ENCODE measurements around the gene FAHD1. TPM values are rescaled to one million over a fixed set of nuclear protein-coding genes. Genes with fewer than 3 reads are reported as not detected.
A peak's percentile ranks its signal among the peaks of the same experiment; 100 is the strongest.

The FAHD1 gene
- total and polyA plus RNA-seq, 4 experiments from 2014 or later = 7.8 to 23.2 (median 15.9) TPM

- ChIA-PET POLR2A (ENCODE audit: partially characterized antibody) (interaction anchor here (4.5 to 6.7 kb wide), 2 partner anchors 11 to 74 kb away, joined by 56 to 185 read pairs; partner anchors contain the start of genes EME2, MAPK8IP3, MRPS34 and NME3), CTCF (ENCODE audit: partially characterized antibody) (no interaction called here)
- DNase-seq = peak in 1 of 5 donors; percentile 10
- Mint-ChIP-seq H3K36me3 (peaks cover 0 to 23% of the 10 kb centered on the region in 2 donors), H3K27me3 (no peaks in the 10 kb centered on the region), H3K4me1 (peaks cover 14 to 44% (median 30%) of the 10 kb centered on the region in 4 donors), H3K9me3 (peaks cover 0 to 3% (median 0%) of the 10 kb centered on the region in 8 donors), H3K4me3 (peak overlapping the region in 7 of 8 donors; percentile 21 to 85 (median 63)), H3K27ac (peak overlapping the region in 3 of 7 donors; percentile 81 to 94 (median 91))
- Histone ChIP-seq H3K9me3 (ENCODE audit: control insufficient read depth in 1 of 2, low read length in 2 of 2) (no peaks in the 10 kb centered on the region), H3K27ac (ENCODE audit: low read depth, low read length) (no peak overlapping the region), H3K4me1 (ENCODE audit: insufficient read depth, low read length) (peaks cover 39% of the 10 kb centered on the region), H3K27me3 (ENCODE audit: insufficient read depth, low read length) (no peaks in the 10 kb centered on the region), H3K36me3 (ENCODE audit: insufficient read depth, low read length) (peaks cover 22% of the 10 kb centered on the region), H3K4me3 (ENCODE audit: low read length in 2 of 2) (no peak overlapping the region)
- intact Hi-C loops (cut with micrococcal nuclease) = no loop called here
These were observed 46.3 kb upstream of the FAHD1 start for GRCh38 chr16:1780677-1781072.

GRCh38 chr16:1781254-1781653 lies 45.8 kb upstream of the FAHD1 start:
- intact Hi-C loops (cut with micrococcal nuclease) = no loop called here
- H3K27me3 ChIP-seq (ENCODE audit: insufficient read depth, low read length) = no peaks in the 10 kb centered on the region
- Mint-ChIP-seq H3K4me1 (peaks cover 14 to 46% (median 30%) of the 10 kb centered on the region in 4 donors), H3K27ac (peak overlapping the region; percentile 81 to 94 (median 90)), H3K9me3 (peaks cover 0 to 3% (median 0%) of the 10 kb centered on the region in 8 donors), H3K36me3 (peaks cover 0 to 23% of the 10 kb centered on the region in 2 donors), H3K27me3 (no peaks in the 10 kb centered on the region), H3K4me3 (peak overlapping the region; percentile 84 to 89 (median 87))
- no peak overlapping the region for H3K27ac ChIP-seq (ENCODE audit: low read depth, low read length)
- H3K9me3 ChIP-seq (ENCODE audit: control insufficient read depth in 1 of 2, low read length in 2 of 2) = no peaks in the 10 kb centered on the region
- peak in 1 of 5 donors; percentile 40 for DNase-seq
- H3K4me1 ChIP-seq (ENCODE audit: insufficient read depth, low read length) = peaks cover 43% of the 10 kb centered on the region
- POLR2A ChIA-PET (ENCODE audit: partially characterized antibody) = interaction anchor here (0.5 to 6.7 kb wide), 9 partner anchors 11 to 1193 kb away, joined by 3 to 185 read pairs (median 18); partner anchors contain the start of genes CRAMP1, EME2, FAHD1 and HAGH
- CTCF ChIA-PET (ENCODE audit: partially characterized antibody) = interaction anchor here (1.9 to 2.2 kb wide), 2 partner anchors 9 to 75 kb away, joined by 9 to 16 read pairs; partner anchors contain the start of genes EME2, MAPK8IP3, MRPS34 and NME3
- peaks cover 22% of the 10 kb centered on the region for H3K36me3 ChIP-seq (ENCODE audit: insufficient read depth, low read length)
- peak overlapping the region in 1 of 2 donors; percentile 88 for H3K4me3 ChIP-seq (ENCODE audit: low read length in 2 of 2)

- intact Hi-C loops (cut with micrococcal nuclease) = loop anchor here (1.0 to 2.0 kb wide), 5 partner anchors 9 to 362 kb away; partner anchors contain the start of genes HAGH, MAPK8IP3, MRPS34 and UQCC4
- ChIA-PET POLR2A (ENCODE audit: partially characterized antibody) (interaction anchor here (0.5 to 6.7 kb wide), 20 partner anchors 9 to 1194 kb away, joined by 3 to 185 read pairs (median 7); partner anchors contain the start of genes AMDHD2, CRAMP1, EME2 and FAHD1), CTCF (ENCODE audit: partially characterized antibody) (interaction anchor here (1.0 to 2.2 kb wide), 10 partner anchors 8 to 147 kb away, joined by 3 to 16 read pairs (median 5); partner anchors contain the start of genes EME2, FAHD1, HAGH and MAPK8IP3)
- Mint-ChIP-seq H3K36me3 (peaks cover 0 to 17% of the 10 kb centered on the region in 2 donors), H3K9me3 (peaks cover 0 to 3% (median 0%) of the 10 kb centered on the region in 8 donors), H3K27ac (peak overlapping the region; percentile 81 to 94 (median 90)), H3K4me1 (peaks cover 13 to 46% (median 30%) of the 10 kb centered on the region in 4 donors), H3K4me3 (peak overlapping the region; percentile 84 to 94 (median 87)), H3K27me3 (no peaks in the 10 kb centered on the region)
- H3K27me3 ChIP-seq (ENCODE audit: insufficient read depth, low read length) = no peaks in the 10 kb centered on the region
- peak overlapping the region; percentile 36 to 88 for H3K4me3 ChIP-seq (ENCODE audit: low read length in 2 of 2)
- H3K27ac ChIP-seq (ENCODE audit: low read depth, low read length) = peak overlapping the region; percentile 79
- peaks cover 18% of the 10 kb centered on the region for H3K36me3 ChIP-seq (ENCODE audit: insufficient read depth, low read length)
- DNase-seq = peak in 3 of 5 donors; percentile 37 to 56 (median 52)
- H3K9me3 ChIP-seq (ENCODE audit: control insufficient read depth in 1 of 2, low read length in 2 of 2) = no peaks in the 10 kb centered on the region
- H3K4me1 ChIP-seq (ENCODE audit: insufficient read depth, low read length) = peaks cover 43% of the 10 kb centered on the region
These were observed 45.1 kb upstream of the FAHD1 start for GRCh38 chr16:1781758-1782407.

- peaks cover 0 to 17% of the 10 kb centered on the region in 2 donors for H3K36me3 Mint-ChIP-seq
- peak within 1 kb of the TSS; percentile 92 to 97 (median 94) for H3K27ac Mint-ChIP-seq
- peaks cover 13 to 46% (median 30%) of the 10 kb centered on the region in 4 donors for H3K4me1 Mint-ChIP-seq
- H3K27ac ChIP-seq (ENCODE audit: low read depth, low read length) = peak within 1 kb of the TSS; percentile 79
- H3K9me3 ChIP-seq (ENCODE audit: control insufficient read depth in 1 of 2, low read length in 2 of 2) = no peaks in the 10 kb centered on the region
- ChIA-PET CTCF (ENCODE audit: partially characterized antibody) (interaction anchor here (1.0 to 2.2 kb wide), 10 partner anchors 8 to 146 kb away, joined by 3 to 16 read pairs (median 5); partner anchors contain the start of genes EME2, FAHD1, HAGH and MAPK8IP3), POLR2A (ENCODE audit: partially characterized antibody) (interaction anchor here (0.7 to 6.7 kb wide), 24 partner anchors 8 to 995 kb away, joined by 3 to 185 read pairs (median 6); partner anchors contain the start of genes AMDHD2, CRAMP1, EME2 and FAHD1)
- H3K27me3 ChIP-seq (ENCODE audit: insufficient read depth, low read length) = no peaks in the 10 kb centered on the region
- peaks cover 22% of the 10 kb centered on the region for H3K36me3 ChIP-seq (ENCODE audit: insufficient read depth, low read length)
- H3K27me3 Mint-ChIP-seq = no peaks in the 10 kb centered on the region
- H3K4me3 Mint-ChIP-seq = peak within 1 kb of the TSS; percentile 91 to 96 (median 94)
- peaks cover 0 to 3% (median 0%) of the 10 kb centered on the region in 8 donors for H3K9me3 Mint-ChIP-seq
- H3K4me1 ChIP-seq (ENCODE audit: insufficient read depth, low read length) = peaks cover 43% of the 10 kb centered on the region
- intact Hi-C loops (cut with micrococcal nuclease) = loop anchor here (1.0 to 2.0 kb wide), 5 partner anchors 9 to 362 kb away; partner anchors contain the start of genes HAGH, MAPK8IP3, MRPS34 and UQCC4
- DNase-seq = peak; percentile 97 to 99 (median 99)
- H3K4me3 ChIP-seq (ENCODE audit: low read length in 2 of 2) = peak within 1 kb of the TSS; percentile 69 to 88
These were observed 44.4 kb upstream of the FAHD1 start, which contains the start of the genes NUBP2 and SPSB3 for GRCh38 chr16:1782408-1783264. NUBP2 (plus strand) TSS chr16:1782960; CDS start chr16:1783021, 61 bp downstream. SPSB3 (minus strand) TSS chr16:1782571; CDS start chr16:1781483, 1,088 bp downstream.

- peak overlapping the region in 2 of 7 donors; percentile 57 to 77 for H3K27ac Mint-ChIP-seq
- H3K36me3 ChIP-seq (ENCODE audit: insufficient read depth, low read length) = peaks cover 22% of the 10 kb centered on the region
- peaks cover 4 to 22% of the 10 kb centered on the region in 2 donors for H3K36me3 Mint-ChIP-seq
- no peaks in the 10 kb centered on the region for H3K27me3 Mint-ChIP-seq
- H3K9me3 Mint-ChIP-seq = peaks cover 0 to 3% (median 0%) of the 10 kb centered on the region in 8 donors
- no peak overlapping the region for H3K4me3 ChIP-seq (ENCODE audit: low read length in 2 of 2)
- intact Hi-C loops (cut with micrococcal nuclease) = no loop called here
- CTCF ChIA-PET (ENCODE audit: partially characterized antibody) = no interaction called here
- peak in 1 of 5 donors; percentile 32 for DNase-seq
- no peaks in the 10 kb centered on the region for H3K9me3 ChIP-seq (ENCODE audit: control insufficient read depth in 1 of 2, low read length in 2 of 2)
- peaks cover 38% of the 10 kb centered on the region for H3K4me1 ChIP-seq (ENCODE audit: insufficient read depth, low read length)
- H3K4me1 Mint-ChIP-seq = peaks cover 13 to 46% (median 30%) of the 10 kb centered on the region in 4 donors
- no peak overlapping the region for H3K27ac ChIP-seq (ENCODE audit: low read depth, low read length)
- POLR2A ChIA-PET (ENCODE audit: partially characterized antibody) = interaction anchor here (1.7 kb wide), 1 partner anchor 79 kb away, joined by 5 read pairs; the partner anchor contains the start of gene MAPK8IP3
- H3K4me3 Mint-ChIP-seq = peak overlapping the region in 7 of 8 donors; percentile 29 to 75 (median 66)
- H3K27me3 ChIP-seq (ENCODE audit: insufficient read depth, low read length) = no peaks in the 10 kb centered on the region
These were observed 41.8 kb upstream of the FAHD1 start for GRCh38 chr16:1784977-1785845.

GRCh38 chr16:1785846-1786170 lies 41.2 kb upstream of the FAHD1 start:
- Histone ChIP-seq H3K9me3 (ENCODE audit: control insufficient read depth in 1 of 2, low read length in 2 of 2) (no peaks in the 10 kb centered on the region), H3K27ac (ENCODE audit: low read depth, low read length) (no peak overlapping the region), H3K4me1 (ENCODE audit: insufficient read depth, low read length) (peaks cover 34% of the 10 kb centered on the region), H3K27me3 (ENCODE audit: insufficient read depth, low read length) (no peaks in the 10 kb centered on the region), H3K36me3 (ENCODE audit: insufficient read depth, low read length) (peaks cover 16% of the 10 kb centered on the region), H3K4me3 (ENCODE audit: low read length in 2 of 2) (no peak overlapping the region)
- peak in 1 of 5 donors; percentile 28 for DNase-seq
- no peak overlapping the region for H3K27ac Mint-ChIP-seq
- ChIA-PET CTCF (ENCODE audit: partially characterized antibody) (no interaction called here), POLR2A (ENCODE audit: partially characterized antibody) (interaction anchor here (1.7 kb wide), 1 partner anchor 80 kb away, joined by 5 read pairs; the partner anchor contains the start of gene MAPK8IP3)
- peaks cover 4 to 22% of the 10 kb centered on the region in 2 donors for H3K36me3 Mint-ChIP-seq
- intact Hi-C loops (cut with micrococcal nuclease) = no loop called here
- peaks cover 13 to 41% (median 28%) of the 10 kb centered on the region in 4 donors for H3K4me1 Mint-ChIP-seq
- H3K4me3 Mint-ChIP-seq = no peak overlapping the region
- H3K27me3 Mint-ChIP-seq = no peaks in the 10 kb centered on the region
- H3K9me3 Mint-ChIP-seq = peaks cover 0 to 3% (median 0%) of the 10 kb centered on the region in 8 donors
